ENCODE measurements around the gene RABL3.
"Not testable (repeated sequence)": the region's sequence is repeated elsewhere in the genome, so short reads cannot be mapped to it uniquely, and the experiment has no call there.

Gene RABL3

DNA sequence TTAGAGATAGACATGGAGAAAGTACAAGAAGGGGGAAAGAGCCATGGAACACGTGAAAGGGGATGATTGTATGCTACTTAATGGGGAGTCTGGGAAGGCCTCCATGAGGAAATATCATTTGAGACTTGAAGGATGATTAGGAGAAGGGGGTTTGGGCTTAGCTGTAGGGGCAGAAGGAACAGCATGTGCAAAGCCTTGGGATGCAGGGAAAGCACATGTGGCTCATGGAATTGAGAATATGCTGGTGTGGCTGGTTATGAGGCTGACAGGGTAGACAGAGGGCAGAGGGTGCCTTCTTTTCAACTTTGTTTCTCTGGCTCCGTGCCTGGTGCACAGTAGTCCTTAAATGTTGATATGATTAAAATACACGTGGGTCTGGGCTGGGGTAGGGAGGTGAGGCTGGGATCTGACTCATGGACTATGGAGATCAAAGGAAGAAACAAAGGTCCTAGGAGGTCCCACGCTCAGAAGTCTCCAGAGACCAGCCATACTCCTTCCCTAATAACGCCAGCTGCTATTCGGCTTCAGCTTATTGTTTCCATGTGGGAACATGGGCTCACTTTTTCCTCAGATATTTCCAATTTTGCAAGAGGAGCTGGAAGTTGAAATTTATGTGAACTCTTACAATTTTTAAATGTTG lies 1.4 kb upstream of the RABL3 start:
- ATAC-seq = no peak

DNA sequence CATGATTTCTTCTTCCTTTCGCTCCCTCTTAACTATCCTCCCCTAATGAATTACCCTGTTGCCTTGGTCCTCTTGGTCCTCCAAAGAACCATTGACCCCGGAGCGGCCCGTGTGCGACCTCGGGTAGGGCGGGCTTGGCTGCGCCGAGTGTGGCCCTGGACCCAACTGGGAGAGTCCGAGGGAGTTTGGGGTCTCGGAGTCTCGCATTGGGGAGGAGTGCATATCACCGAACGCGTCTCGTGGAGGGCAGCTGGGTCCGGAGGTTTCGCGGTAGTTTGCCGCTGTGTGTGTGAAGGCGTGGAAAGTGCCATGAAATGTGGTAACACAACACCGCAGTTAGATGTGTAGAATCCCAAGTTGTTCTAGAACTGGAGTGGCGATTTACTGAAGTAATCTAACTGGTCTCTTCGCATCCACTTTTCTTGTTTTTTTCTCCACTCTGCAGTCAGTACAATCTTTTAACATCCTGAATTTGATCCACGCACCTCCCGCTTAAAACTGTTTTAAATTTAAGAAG lies 591 bp upstream of the RABL3 start:
- ATAC-seq = peak; percentile 3 to 6

GRCh38 chr3:120741837-120742197 lies 499 bp downstream of the RABL3 start:
- peak; percentile 0 to 3 for ATAC-seq

GRCh38 chr3:120741320-120741719 lies 996 bp downstream of the RABL3 start:
- ATAC-seq = no peak

DNA sequence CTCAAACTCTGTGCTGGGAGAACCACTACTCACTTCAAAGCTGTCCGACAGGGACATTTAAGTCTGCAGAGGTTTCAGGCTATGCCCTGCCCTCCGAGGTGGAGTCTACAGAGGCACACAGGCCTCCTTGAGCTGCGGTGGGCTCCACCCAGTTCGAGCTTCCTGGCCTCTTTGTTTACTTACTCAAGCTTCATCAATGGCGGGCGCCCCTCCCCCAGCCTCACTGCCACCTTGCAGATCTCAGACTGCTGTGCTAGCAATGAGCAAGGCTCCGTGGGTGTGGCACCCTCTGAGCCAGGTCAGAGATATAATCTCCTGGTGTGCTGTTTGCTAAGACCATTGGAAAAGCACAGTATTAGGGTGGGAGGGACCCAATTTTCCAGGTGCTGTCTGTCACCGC lies 4.3 kb downstream of the RABL3 start:
- not testable (repeated sequence) for ATAC-seq

DNA sequence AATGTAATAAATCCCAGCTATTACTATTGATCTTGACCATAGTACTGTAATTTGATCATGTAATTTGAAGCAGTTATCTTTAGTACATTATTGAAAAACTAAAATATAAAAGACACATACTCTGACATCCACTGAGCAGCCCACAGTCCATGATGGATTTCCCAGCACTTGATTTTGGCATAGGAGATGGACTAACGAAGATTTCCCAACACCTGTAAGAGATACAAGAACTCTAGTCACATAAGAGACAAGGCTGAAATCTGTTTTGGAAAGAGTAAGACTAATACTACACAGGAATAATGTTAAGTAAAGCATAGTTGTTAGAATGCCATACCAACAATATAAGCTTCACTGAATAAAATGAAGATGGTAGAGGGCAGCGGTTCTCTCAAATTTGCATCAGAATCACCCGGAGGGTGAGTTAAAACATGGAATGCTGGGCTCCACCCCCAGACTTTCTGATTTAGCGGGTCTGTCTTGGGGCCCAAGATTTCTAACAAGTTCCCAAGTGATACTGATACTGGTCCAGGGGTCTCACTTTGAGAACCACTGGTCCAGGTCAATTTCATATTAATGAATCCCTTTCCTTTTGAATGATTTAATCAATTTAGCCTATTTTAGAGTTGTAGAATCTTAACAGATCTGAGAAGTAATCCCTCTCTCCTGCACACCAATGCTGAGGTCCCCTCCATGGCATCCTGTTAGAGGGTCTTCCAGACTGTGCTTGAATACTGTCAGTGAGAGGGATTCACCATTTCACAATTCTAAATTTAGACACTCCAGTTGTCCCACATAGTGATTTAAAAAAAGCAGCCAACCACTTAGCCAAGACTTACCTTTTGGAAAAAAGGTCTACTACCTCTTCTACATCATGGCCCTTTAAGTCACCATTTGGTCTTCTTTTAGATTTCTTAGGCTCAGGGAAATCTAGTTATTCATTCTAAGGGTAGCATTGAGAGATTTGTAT lies 11.5 kb downstream of the RABL3 start:
- no peak for ATAC-seq

DNA sequence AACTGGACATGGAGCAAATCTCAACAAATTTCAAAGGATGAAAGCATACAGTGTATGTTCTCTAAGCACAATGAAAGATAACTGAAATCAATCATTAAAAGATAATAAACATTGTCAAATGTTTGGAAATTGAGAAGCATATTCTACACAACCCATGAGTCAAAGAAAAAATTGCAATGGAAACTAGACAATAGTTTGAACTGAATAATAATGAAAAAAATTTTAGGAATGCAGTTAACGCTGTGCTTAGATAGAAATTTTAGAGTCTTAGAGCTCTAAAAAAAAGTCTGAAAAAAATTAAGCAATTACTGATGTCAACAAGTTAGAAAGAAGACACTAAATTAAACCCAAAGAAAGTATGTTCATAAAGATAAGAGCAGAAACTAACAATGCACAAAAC lies 15.5 kb downstream of the RABL3 start:
- no peak for ATAC-seq

DNA sequence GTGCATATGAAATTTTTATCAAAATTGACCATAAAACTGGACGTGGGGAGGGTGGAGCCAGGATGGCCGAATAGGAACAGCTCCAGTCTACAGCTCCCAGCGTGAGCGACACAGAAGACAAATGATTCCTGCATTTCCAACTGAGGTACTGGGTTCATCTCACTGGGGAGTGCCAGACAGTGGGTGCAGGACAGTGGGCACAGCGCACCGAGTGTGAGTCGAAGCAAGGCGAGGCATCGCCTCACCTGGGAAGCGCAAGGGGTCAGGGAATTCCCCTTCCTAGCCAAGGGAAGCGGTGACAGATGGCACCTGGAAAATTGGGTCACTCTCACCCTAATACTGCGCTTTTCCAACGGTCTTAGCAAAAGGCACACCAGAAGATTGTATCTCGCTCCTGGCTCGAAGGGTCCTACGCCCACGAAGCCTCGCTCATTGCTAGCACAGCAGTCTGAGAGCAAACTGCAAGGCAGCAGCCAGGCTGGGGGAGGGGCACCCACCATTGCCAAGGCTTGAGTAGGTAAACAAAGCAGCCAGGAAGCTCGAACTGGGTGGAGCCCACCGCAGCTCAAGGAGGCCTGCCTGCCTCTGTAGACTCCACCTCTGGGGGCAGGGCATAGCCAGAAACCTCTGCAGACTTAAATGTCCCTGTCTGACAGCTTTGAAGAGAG lies 23.0 kb downstream of the RABL3 start:
- ATAC-seq = not testable (repeated sequence)

DNA sequence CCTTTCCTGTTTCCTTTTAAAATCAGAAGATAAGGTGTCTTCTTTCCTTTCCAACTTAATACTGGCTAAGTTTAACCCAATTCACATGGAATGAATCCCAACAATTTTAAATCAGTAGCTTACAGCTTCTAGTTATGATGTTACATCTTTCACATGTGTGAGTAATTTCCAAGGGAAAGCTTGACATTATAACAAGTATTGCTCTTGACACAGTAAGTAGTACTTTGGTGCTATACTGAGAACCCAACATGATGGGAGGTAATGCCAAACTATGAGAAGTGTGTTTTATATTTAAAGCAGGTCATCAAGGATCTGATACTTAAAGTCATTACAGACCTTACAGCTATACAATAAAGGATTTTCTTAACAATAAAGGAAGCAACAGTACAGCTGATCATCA lies 29.1 kb downstream of the RABL3 start:
- ATAC-seq = no peak

- no peak for ATAC-seq
Measured at GRCh38 chr3:120710369-120710768, 31.9 kb downstream of the RABL3 start.

- no peak for ATAC-seq
Measured at GRCh38 chr3:120708408-120708807, 33.9 kb downstream of the RABL3 start.

- ATAC-seq = no peak
Measured at GRCh38 chr3:120706950-120707349, 35.4 kb downstream of the RABL3 start.

GRCh38 chr3:120705884-120706582 lies 36.3 kb downstream of the RABL3 start:
- ATAC-seq = no peak

GRCh38 chr3:120699333-120699732 lies 43.0 kb downstream of the RABL3 start:
- ATAC-seq = no peak

- ATAC-seq = no peak
Measured at GRCh38 chr3:120693439-120694171, 48.7 kb downstream of the RABL3 start.

GRCh38 chr3:120689395-120689794 lies 52.9 kb downstream of the RABL3 start:
- ATAC-seq = no peak

GRCh38 chr3:120688121-120688520 lies 54.2 kb downstream of the RABL3 start:
- ATAC-seq = no peak

DNA sequence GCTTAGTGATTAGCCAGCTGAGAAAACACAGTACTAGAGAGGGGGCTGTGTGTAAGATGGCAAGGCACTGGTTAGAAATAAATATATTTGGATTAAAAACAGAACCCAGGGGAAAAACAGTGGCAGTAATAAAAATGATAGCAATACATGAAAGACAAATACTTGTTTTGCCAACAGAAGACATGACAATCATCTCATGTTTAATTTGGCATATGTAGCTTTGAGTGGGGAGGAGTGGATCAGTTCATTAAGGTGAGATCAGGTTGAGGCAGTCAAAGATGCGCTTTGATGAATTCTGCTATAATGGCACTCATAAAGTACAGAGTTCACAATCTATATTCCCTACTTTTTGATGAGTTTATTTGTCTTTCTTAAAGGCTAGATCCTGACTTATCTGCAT lies 56.9 kb downstream of the RABL3 start:
- no peak for ATAC-seq

- no peak for ATAC-seq
Measured at GRCh38 chr3:120684896-120685295, 57.4 kb downstream of the RABL3 start.

GRCh38 chr3:120683671-120684301 lies 58.5 kb downstream of the RABL3 start:
- ATAC-seq = no peak

DNA sequence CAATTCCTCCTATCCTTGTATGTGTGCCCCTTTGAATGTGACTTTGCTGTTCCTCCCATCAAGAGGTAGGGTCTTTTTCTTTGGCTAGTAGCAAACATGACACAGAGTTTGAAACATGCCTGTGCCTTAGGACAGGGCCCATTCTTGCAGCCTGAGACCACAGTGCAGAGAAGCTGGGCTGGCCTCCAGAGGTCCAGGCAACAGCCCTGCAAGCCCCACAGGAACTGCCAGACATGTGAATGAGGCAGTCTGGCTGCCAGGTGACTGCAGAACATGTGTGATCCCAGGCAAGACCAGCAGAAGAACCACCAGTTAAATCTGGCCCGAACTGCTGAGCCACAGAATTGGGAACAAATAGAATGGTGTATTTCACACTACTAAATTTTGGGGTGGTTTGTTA lies 59.1 kb downstream of the RABL3 start:
- no peak for ATAC-seq
